NT2/D1 (cell line): ENCODE data around the gene CAMK2D.

ENCODE experiments used
- DNase-seq: peaks from one replicate; pipeline ENCODE4 v3.0.0-alpha.2; 2011; ENCODE audit warnings: low read depth, low spot score
- H3K27me3 ChIP-seq: 2 replicates; pipeline ENCODE4 v1.6.0; 2011; ENCODE audit warnings: mild to moderate bottlenecking; ENCODE audit not compliant: insufficient read length, insufficient read depth
- H3K36me3 ChIP-seq: 2 replicates; pipeline ENCODE4 v1.6.1; 2011; ENCODE audit warnings: mild to moderate bottlenecking, low read length, mixed read lengths; ENCODE audit not compliant: insufficient read depth, insufficient read length
- H3K4me1 ChIP-seq: 2 replicates; pipeline ENCODE4 v1.5.1; 2011; ENCODE audit not compliant: insufficient read depth, insufficient read length
- H3K4me3 ChIP-seq: 2 replicates; pipeline ENCODE4 v1.5.1; 2011; ENCODE audit warnings: low read depth; ENCODE audit not compliant: insufficient read length
- H3K9ac ChIP-seq: 2 replicates; pipeline ENCODE4 v1.6.0; 2011; ENCODE audit warnings: low read depth; ENCODE audit not compliant: insufficient read length
- H3K9me3 ChIP-seq: 2 replicates; pipeline ENCODE4 v1.5.1; 2011; ENCODE audit warnings: mild to moderate bottlenecking, low read length; ENCODE audit not compliant: insufficient read depth
- SUZ12 ChIP-seq: IDR thresholded peaks from 2 replicates; pipeline ENCODE4 v1.6.1; 2011; ENCODE audit not compliant: insufficient read length, insufficient read depth; ENCODE audit errors: extremely low read depth
- YY1 ChIP-seq: IDR thresholded peaks from 2 replicates; pipeline ENCODE4 v1.6.1; 2011; ENCODE audit not compliant: insufficient read length, insufficient read depth
- ZNF274 ChIP-seq: IDR thresholded peaks from 2 replicates; pipeline ENCODE4 v1.6.1; 2011; ENCODE audit warnings: mild to moderate bottlenecking, low read depth, low read length

Gene CAMK2D

DNA sequence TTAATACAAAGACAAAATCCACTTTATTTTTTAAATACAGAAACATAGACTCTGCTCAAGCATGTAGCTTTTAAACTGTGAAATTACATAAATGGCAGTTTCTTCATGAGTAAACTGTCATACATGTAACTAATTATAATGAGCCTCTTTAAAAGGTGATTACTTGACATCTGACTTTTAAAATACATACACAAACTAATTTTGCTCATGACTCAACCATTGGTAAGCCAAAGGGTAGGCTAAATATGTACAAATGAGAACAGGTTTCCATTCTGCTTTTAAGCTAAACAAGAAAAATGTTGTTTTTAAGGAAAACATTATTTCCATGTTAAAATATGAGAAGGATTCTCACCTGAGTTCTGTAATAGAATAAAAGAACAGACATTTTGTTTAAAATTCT is 27.9 kb downstream of the CAMK2D start:
- no peak overlapping the region for H3K9ac ChIP-seq
- H3K4me1 ChIP-seq, result no peaks in the 10 kb centered on the region
- H3K36me3 ChIP-seq, result no peaks in the 10 kb centered on the region
- H3K4me3 ChIP-seq, result no peak overlapping the region
- no peaks in the 10 kb centered on the region for H3K27me3 ChIP-seq
- no peak for TF ChIP-seq YY1
- no peak for TF ChIP-seq SUZ12
- no peak for TF ChIP-seq ZNF274
- no peak for DNase-seq
- no peaks in the 10 kb centered on the region for H3K9me3 ChIP-seq

DNA sequence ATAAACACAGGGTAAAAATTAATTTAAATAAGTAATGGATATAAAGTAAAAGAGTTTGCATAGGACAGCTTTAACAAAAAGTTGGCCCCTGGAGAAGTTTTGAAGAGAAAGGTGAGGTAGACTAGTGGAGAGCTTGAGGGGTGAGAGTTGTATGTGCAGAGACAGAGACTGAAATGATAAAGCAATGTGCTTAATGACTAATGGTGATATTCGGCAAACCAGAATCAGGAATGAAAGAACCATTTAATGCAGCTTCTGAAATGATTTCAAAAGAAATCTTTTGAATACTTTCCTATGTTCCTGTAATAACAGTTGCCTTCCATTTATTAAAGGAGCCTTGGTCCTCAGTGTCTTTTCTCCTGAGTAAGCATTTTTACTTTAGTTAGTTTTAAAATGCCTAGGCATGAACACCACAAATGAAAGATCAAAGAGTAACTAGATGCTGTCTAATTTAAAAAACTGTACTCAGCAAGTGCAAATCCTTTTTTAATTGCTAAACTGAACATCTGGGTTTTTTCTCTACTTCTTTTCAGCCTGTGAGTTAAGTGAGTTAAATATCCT is 28.5 kb downstream of the CAMK2D start:
- Histone ChIP-seq H3K27me3 (no peaks in the 10 kb centered on the region), H3K4me1 (no peaks in the 10 kb centered on the region), H3K36me3 (no peaks in the 10 kb centered on the region), H3K9ac (no peak overlapping the region), H3K9me3 (no peaks in the 10 kb centered on the region), H3K4me3 (no peak overlapping the region)
- DNase-seq, result no peak
- TF ChIP-seq YY1 (no peak), SUZ12 (no peak), ZNF274 (no peak)

DNA sequence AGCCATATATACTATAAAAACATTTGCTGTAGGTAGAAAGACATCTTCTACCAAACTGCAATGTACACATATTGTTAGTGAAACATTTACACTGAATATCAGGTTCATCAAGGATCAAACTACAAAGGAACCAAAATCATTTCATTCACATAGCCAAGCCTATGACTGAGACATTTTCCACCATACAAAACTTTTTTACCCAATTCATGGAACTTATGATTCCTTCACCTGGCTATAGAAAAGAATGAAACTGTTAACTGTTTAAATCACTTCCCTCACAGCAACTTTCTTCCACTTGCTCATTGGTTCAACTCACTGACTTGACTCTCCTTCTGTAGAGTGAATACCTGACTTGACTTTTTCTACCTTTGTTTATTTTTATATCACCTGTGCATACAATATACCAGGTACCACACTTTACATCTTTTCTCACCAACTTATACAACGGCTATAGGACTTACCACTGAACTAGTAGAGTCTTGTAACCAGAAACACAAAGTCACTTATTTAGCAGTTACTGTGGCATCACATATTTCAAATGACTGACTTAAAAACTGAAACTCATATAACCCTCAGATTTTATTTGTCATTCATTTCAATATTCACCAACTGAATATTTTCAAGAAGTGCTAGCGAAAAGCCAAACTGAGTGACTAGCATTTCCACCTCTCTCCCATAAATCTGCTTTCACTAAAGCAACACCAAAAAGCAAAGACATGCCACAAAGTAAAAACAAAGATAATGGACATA is 30.9 kb downstream of the CAMK2D start:
- Histone ChIP-seq H3K36me3 (no peaks in the 10 kb centered on the region), H3K27me3 (no peaks in the 10 kb centered on the region), H3K4me3 (no peak overlapping the region), H3K4me1 (no peaks in the 10 kb centered on the region), H3K9ac (no peak overlapping the region), H3K9me3 (no peaks in the 10 kb centered on the region)
- DNase-seq, result no peak
- no peak for TF ChIP-seq ZNF274
- TF ChIP-seq YY1, result no peak
- TF ChIP-seq SUZ12, result no peak

DNA sequence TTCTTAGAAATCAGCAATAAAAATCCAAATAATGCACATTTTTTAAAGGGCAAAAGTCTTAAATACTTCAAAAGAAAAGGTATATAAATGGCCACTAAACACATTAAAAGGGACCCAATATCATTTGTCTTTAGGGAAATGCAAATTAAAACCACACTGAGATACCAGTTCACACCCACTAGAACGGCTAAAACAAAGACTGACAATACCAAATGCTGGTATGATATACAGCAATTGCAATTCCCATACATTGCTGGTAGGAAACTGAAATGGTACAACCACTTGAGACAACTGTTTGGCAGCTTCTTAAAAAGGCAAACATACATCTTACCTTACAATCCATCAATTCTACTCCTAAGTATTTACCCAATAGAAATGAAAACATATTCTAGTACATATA is 33.7 kb downstream of the CAMK2D start:
- Histone ChIP-seq H3K36me3 (no peaks in the 10 kb centered on the region), H3K4me1 (no peaks in the 10 kb centered on the region)
- TF ChIP-seq YY1, result no peak
- TF ChIP-seq ZNF274, result no peak
- no peak for TF ChIP-seq SUZ12

DNA sequence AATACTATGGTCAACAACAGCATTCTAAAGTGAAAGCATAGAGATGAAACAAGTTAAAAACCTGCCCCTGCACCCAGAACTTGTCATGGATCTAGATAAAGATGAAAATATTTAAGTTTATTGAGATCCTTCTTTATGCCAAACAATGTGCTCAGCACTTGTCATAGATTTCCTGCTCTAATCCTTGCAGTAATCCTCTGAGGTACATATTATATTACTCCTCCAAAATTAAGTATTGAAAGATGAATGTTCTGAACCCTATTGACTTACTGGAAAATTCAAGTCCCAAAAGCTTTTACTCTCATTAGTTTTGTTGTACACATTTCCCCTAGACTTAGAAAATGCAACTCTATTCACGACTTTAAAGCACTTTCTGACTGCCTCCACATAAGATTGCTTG is 35.6 kb downstream of the CAMK2D start:
- Histone ChIP-seq H3K4me1 (no peaks in the 10 kb centered on the region), H3K36me3 (no peaks in the 10 kb centered on the region), H3K9ac (no peak overlapping the region), H3K9me3 (no peaks in the 10 kb centered on the region), H3K27me3 (no peaks in the 10 kb centered on the region), H3K4me3 (no peak overlapping the region)
- no peak for DNase-seq
- no peak for TF ChIP-seq SUZ12
- TF ChIP-seq ZNF274, result no peak
- TF ChIP-seq YY1, result no peak

More for the DNA sequence above, 33.7 kb downstream of the CAMK2D start:
- no peak for DNase-seq
- Histone ChIP-seq H3K9me3 (no peaks in the 10 kb centered on the region), H3K4me3 (no peak overlapping the region), H3K27me3 (no peaks in the 10 kb centered on the region), H3K9ac (no peak overlapping the region)

DNA sequence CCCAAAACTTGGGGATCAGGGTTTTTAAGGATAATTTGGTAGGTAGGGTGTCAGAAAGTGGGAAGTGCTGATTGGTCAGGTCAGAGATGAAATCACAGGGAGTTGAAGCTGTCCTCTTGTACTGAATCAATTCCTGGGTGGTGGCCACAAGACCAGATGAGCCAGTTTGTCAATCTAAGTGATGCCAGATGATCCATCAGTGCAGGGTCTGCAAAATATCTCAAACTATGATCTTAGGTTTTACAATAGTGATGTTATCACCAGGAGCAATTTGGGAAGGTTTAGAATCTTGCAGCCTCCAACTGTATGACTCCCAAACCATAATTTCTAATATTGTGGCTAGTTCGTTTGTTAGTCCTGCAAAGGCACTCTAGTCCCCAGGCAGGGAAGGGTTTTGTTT is 43.3 kb downstream of the CAMK2D start:
- no peak overlapping the region for H3K4me3 ChIP-seq
- H3K9ac ChIP-seq, result no peak overlapping the region
- no peaks in the 10 kb centered on the region for H3K4me1 ChIP-seq
- no peaks in the 10 kb centered on the region for H3K9me3 ChIP-seq
- H3K36me3 ChIP-seq, result no peaks in the 10 kb centered on the region
- TF ChIP-seq YY1 (no peak), SUZ12 (no peak), ZNF274 (no peak)
- no peak for DNase-seq
- H3K27me3 ChIP-seq, result no peaks in the 10 kb centered on the region

DNA sequence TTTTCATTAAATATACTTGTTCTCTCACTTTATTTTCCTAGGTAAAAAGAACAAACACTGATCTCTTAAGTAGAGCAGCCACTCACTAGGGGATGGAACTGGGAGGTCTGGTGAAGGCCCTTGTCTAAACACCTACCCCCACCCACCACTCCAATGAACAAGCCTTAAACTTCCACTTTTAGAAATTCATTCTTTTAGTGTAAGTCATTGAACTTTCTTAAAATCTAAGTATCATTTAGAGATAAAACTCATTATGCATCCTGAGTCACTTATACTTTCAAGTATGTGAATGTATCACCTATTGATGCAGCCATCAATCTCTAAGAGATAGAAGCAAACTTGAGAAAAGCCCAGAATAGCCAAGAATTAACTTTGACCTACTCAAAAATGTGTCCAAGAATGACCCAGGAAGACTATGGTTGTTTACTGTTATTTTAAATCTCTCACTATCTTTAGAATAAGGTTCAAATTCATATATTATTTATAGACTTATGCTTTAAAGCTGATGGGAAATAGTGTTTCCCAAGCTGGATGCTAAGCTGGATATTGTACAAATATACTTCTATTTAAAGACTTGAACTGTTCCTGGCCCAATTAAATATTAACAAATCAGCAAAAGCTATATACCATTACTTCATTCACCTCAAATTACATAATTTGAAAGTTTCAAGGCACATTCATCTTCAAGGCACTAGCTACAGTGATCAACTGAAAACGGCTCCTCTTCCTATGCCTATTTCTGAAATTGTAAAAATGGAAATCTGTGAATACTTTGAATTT is 49.5 kb downstream of the CAMK2D start:
- H3K4me1 ChIP-seq, result no peaks in the 10 kb centered on the region
- no peak for DNase-seq
- TF ChIP-seq YY1, result no peak
- TF ChIP-seq SUZ12, result no peak
- no peak for TF ChIP-seq ZNF274
- H3K4me3 ChIP-seq, result no peak overlapping the region
- H3K9ac ChIP-seq, result no peak overlapping the region
- H3K27me3 ChIP-seq, result no peaks in the 10 kb centered on the region
- H3K36me3 ChIP-seq, result no peaks in the 10 kb centered on the region
- H3K9me3 ChIP-seq, result no peaks in the 10 kb centered on the region
